Measurements from ENCODE around the gene USPL1. TPM values are rescaled to one million over a fixed set of nuclear protein-coding genes. Genes with fewer than 3 reads are reported as not detected.
"Not testable (repeated sequence)": the region's sequence is repeated elsewhere in the genome, so short reads cannot be mapped to it uniquely, and the experiment has no call there.

Gene USPL1
- total RNA-seq, 1 donor = 21.2 TPM

DNA sequence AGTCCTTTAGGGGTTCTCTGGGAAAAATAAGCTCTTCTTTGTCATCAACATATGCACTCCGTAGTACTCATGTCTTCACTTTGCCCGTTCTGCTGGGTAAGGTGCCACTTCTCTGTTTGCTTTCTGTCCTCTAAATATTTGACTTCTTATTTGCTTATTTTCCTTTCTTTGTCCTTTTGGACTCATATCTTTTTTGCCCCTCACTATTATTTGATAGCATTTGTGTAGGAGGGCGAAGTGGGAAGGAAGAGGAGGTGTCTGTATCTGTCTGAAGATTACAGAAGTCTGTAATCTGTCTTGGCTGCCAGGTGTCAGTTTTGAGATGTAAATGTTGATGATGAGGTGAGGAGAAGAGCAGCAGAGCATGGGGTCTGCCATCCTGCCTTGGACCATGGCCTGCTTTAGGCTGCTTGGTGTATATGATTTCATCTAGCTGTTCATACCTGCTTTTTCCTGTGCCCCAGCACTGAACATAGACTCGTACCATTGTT is 30.8 kb downstream of the USPL1 start:
- DNase-seq (ENCODE audit: low read depth) = no peak
- TF ChIP-seq, protein P1, sequence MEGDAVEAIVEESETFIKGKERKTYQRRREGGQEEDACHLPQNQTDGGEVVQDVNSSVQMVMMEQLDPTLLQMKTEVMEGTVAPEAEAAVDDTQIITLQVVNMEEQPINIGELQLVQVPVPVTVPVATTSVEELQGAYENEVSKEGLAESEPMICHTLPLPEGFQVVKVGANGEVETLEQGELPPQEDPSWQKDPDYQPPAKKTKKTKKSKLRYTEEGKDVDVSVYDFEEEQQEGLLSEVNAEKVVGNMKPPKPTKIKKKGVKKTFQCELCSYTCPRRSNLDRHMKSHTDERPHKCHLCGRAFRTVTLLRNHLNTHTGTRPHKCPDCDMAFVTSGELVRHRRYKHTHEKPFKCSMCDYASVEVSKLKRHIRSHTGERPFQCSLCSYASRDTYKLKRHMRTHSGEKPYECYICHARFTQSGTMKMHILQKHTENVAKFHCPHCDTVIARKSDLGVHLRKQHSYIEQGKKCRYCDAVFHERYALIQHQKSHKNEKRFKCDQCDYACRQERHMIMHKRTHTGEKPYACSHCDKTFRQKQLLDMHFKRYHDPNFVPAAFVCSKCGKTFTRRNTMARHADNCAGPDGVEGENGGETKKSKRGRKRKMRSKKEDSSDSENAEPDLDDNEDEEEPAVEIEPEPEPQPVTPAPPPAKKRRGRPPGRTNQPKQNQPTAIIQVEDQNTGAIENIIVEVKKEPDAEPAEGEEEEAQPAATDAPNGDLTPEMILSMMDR (IDR thresholded peaks at IDR 0.05; ENCODE audit: insufficient read depth, low read depth, low read length) = no peak
- H3K4me3 ChIP-seq (ENCODE audit: low read depth, low read length) = no peak overlapping the region

DNA sequence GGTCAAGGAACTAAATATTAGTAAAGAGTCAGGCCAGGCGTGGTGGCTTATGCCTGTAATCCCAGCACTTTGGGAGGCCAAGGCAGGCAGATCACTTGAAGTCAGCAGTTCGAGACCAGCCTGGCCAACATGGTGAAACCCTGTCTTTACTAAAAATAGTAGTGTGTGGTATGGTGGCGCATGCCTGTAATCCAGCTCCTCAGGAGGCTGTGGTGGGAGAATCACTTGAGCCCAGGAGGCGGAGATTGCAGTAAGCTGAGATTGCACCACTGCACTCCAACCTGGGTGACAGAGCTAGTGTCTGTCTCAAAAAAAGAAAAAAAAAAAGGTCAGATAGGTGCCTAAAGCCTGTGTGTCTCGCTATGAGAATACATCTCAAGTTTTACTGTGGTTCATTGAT is 33.9 kb downstream of the USPL1 start:
- H3K4me3 ChIP-seq (ENCODE audit: low read depth, low read length); DNase-seq (ENCODE audit: low read depth): not testable (repeated sequence)

DNA sequence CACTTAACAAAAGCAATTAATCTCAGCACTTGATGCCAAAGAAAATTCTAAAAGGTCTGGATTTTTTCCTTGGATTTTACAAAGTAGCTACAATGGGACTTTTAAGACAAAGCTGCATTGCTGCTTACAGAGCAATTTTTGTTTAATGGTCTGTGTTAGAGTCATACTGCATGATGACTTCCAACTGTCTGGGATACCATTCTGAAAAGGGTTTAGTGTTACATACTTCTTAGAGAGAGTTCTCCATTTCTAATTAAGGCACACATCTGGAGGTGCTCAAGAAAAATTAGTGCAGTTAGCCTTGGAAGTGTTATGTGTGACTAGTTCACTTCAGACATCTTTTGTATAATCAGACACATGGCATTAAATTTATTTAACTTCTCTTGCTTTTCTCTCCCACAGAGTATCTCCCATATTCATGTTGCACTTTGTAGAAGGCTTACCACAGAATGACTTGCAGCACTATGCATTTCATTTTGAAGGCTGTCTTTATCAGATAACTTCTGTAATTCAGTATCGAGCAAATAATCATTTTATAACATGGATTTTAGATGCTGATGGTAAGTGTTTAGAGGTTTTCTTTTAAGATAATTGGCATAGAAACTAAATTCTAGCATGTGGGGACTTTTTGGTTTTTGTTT is 35.1 kb downstream of the USPL1 start:
- no peak overlapping the region for H3K4me3 ChIP-seq (ENCODE audit: low read depth, low read length)
- TF ChIP-seq, protein P1 (IDR thresholded peaks at IDR 0.05; ENCODE audit: insufficient read depth, low read depth, low read length) = no peak
- no peak for DNase-seq (ENCODE audit: low read depth)

DNA sequence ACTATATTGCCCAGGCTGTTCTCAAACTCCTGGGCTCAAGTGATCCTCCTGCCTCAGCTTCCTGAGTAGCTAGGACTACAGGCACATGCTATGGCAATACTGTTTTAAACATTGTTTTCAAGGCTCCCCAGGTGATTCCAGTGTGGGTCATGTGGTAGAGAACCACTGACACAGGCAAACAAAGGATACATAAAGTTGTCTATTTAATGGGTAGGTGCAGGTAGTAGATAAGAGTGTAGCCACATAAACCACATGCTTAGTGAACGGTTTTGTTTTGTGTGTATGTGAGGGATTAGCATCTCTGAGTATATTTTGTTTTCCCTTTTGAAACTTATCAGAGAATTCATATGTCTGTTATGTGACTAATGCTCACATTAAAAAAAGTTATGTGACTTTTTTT is 36.7 kb downstream of the USPL1 start:
- DNase-seq (ENCODE audit: low read depth) = no peak
- TF ChIP-seq, protein P1 (IDR thresholded peaks at IDR 0.05; ENCODE audit: insufficient read depth, low read depth, low read length) = no peak

DNA sequence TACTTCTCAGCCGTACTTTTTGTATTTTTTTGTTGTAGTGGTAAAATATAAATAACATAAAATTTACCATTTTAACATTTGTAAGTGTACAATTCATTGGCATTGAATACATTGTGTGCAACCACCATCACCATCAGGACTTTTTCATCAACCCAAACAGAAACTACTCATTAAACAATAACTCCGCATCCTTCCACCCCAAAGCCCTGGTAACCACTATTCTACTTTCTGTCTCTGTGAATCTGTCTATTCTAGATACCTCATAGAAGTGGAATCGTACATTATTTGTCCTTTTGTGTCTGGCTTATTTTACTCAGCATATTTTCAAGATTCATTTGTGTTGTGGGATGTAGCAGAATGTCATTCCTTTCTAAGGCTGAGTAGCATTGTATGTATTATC is 38.5 kb downstream of the USPL1 start:
- no peak for DNase-seq (ENCODE audit: low read depth)
- no peak overlapping the region for H3K4me3 ChIP-seq (ENCODE audit: low read depth, low read length)
- TF ChIP-seq, protein P1 (IDR thresholded peaks at IDR 0.05; ENCODE audit: insufficient read depth, low read depth, low read length) = no peak

More for the DNA sequence above, 36.7 kb downstream of the USPL1 start:
- H3K4me3 ChIP-seq (ENCODE audit: low read depth, low read length) = no peak overlapping the region

DNA sequence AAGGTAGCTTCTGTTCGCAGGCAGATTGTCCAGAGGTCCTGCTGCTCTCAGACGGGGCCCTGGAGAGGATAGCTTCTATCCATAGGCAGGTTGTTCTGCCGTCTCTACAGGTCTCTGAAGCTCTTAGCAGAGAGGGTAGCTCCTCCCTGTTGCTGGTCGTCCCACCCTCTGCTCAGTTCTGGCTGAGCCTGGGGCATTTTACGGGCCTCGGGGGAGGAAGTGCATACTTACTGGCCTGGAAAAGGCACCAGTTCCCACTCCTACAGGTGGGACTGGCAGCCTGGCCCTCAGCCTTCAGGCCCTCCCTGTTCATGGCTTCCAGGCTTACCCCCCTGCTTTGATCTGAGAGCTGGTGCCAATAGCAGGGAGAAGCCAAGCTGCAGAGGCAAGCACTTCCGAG is 42.3 kb downstream of the USPL1 start:
- H3K4me3 ChIP-seq (ENCODE audit: low read depth, low read length) = no peak overlapping the region
- DNase-seq (ENCODE audit: low read depth) = no peak
- TF ChIP-seq, protein P1 (IDR thresholded peaks at IDR 0.05; ENCODE audit: insufficient read depth, low read depth, low read length) = no peak

DNA sequence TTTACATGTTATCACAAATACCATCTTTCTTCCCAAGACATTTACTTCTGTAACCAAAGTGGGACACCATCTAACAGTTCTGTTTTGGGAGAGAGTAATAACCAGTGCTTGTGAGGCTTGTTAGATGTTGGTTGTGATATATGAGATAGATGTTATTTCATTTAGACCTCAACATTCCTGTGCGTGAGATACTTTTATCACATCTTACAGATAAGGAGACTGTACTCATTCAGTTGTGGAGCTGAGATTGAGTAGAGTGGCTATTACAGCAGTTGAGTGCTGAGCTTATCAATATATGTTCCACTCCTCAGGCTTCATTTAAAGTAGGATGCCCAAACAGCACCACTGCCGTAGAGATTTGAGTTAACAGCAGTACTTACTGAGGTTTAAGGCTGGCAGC is 43.1 kb downstream of the USPL1 start:
- DNase-seq (ENCODE audit: low read depth) = no peak
- H3K4me3 ChIP-seq (ENCODE audit: low read depth, low read length) = no peak overlapping the region
- TF ChIP-seq, protein P1 (IDR thresholded peaks at IDR 0.05; ENCODE audit: insufficient read depth, low read depth, low read length) = no peak
